HepG2 (cell line): ENCODE data around the gene ALDH3B1. TPM values are rescaled to one million over a fixed set of nuclear protein-coding genes. Genes with fewer than 3 reads are reported as not detected.

Experiments used
- ATAD3A ChIP-seq: sonication (generic); formaldehyde crosslinking; IDR thresholded peaks from 2 replicates; pipeline ENCODE4 v1.4.0; 2020; ENCODE audit warnings: missing genetic modification reagents
- BCLAF1 ChIP-seq: fragments of 450-650 bp; IDR thresholded peaks from 2 replicates; pipeline ENCODE4 v1.6.1; 2017; ENCODE audit warnings: mild to moderate bottlenecking
- CSRNP1 ChIP-seq: sonication (generic); formaldehyde crosslinking; IDR thresholded peaks from 2 replicates; pipeline ENCODE4 v1.8.1; 2023; ENCODE audit warnings: mild to moderate bottlenecking, missing genetic modification reagents
- JARID2 ChIP-seq: sonication (generic); formaldehyde crosslinking; IDR thresholded peaks from 2 replicates; pipeline ENCODE4 v1.8.1; 2023; ENCODE audit warnings: missing genetic modification reagents, inconsistent platforms; ENCODE audit not compliant: insufficient replicate concordance
- JDP2 ChIP-seq: sonication (generic); formaldehyde crosslinking; IDR thresholded peaks from 2 replicates; pipeline ENCODE4 v1.8.1; 2022; ENCODE audit warnings: missing genetic modification reagents, borderline replicate concordance
- KDM5B ChIP-seq: sonication (generic); formaldehyde crosslinking; IDR thresholded peaks from 2 replicates; pipeline ENCODE4 v1.4.0; 2020; ENCODE audit warnings: missing genetic modification reagents, mild to moderate bottlenecking, borderline replicate concordance
- KLF13 ChIP-seq: sonication (generic); formaldehyde crosslinking; IDR thresholded peaks from 2 replicates; pipeline ENCODE4 v1.4.0; 2020; ENCODE audit warnings: mild to moderate bottlenecking, missing genetic modification reagents
- KLF16 ChIP-seq, 2 experiments: sonication (generic) in 1 of 2; formaldehyde crosslinking in 1 of 2; IDR thresholded peaks; 2 replicates each; pipeline versions ENCODE4 v1.6.1 to v1.8.0; 2016 to 2023; ENCODE audit warnings: missing genetic modification reagents in 2 of 2, missing compliant biosample characterization in 1 of 2
- MED1 ChIP-seq: sonication (generic); formaldehyde crosslinking; IDR thresholded peaks from 2 replicates; pipeline ENCODE4 v1.4.0; 2020; ENCODE audit warnings: missing genetic modification reagents
- NBN ChIP-seq: fragments of 450-650 bp; conservative IDR thresholded peaks from 2 replicates; pipeline ENCODE4 v1.6.1; 2017
- TP53 ChIP-seq: sonication (generic); formaldehyde crosslinking; conservative IDR thresholded peaks from 2 replicates; pipeline ENCODE4 v1.4.0; 2020; ENCODE audit warnings: missing genetic modification reagents
- ZMYM4 ChIP-seq: sonication (generic); formaldehyde crosslinking; IDR thresholded peaks from 2 replicates; pipeline ENCODE4 v1.8.1; 2023; ENCODE audit warnings: mild to moderate bottlenecking, missing genetic modification reagents
- ZNF264 ChIP-seq: sonication (generic); formaldehyde crosslinking; IDR thresholded peaks from 2 replicates; pipeline ENCODE4 v1.4.0; 2020; ENCODE audit warnings: missing genetic modification reagents
- ZNF550 ChIP-seq: sonication (generic); formaldehyde crosslinking; IDR thresholded peaks from 2 replicates; pipeline ENCODE4 v1.4.0; 2020; ENCODE audit warnings: mild to moderate bottlenecking, missing genetic modification reagents, borderline replicate concordance
- ZNF841 ChIP-seq: sonication (generic); formaldehyde crosslinking; IDR thresholded peaks from 2 replicates; pipeline ENCODE4 v1.8.1; 2023; ENCODE audit warnings: missing genetic modification reagents, borderline replicate concordance
- polyA plus RNA-seq, 8 experiments: library from polyadenylated mRNA; depleted of rRNA in 3 of 8; stranded (reverse) in 7 of 8; unstranded in 1 of 8; fragments of >200 nt; fragmentation: Illumina TruSeq in 4 of 8; extraction: Trizol in 4 of 8; gene quantifications; 2 replicates each; pipeline versions ENCODE4 v1.2.1 to v1.2.3, GENCODE V29; 2011 to 2016; ENCODE audit warnings: low read depth in 4 of 8, missing spikeins in 1 of 8, mixed read lengths in 1 of 8; ENCODE audit not compliant: insufficient read depth in 1 of 8
- total RNA-seq, 5 experiments: library from RNA; depleted of rRNA; stranded (reverse); fragments of >200 nt; fragmentation: Illumina TruSeq; extraction: Trizol; gene quantifications; 2 replicates each; pipeline ENCODE4 v1.2.3, GENCODE V29; 2016; ENCODE audit warnings: low read depth in 1 of 5
- TF ChIP-seq, protein P1 (sequence below): sonication (generic); formaldehyde crosslinking; IDR thresholded peaks from 2 replicates; pipeline ENCODE4 v1.8.1; 2022; ENCODE audit warnings: low read depth, mild to moderate bottlenecking, missing genetic modification reagents
- TF ChIP-seq, protein P2 (sequence below), 2 experiments: sonication (generic) in 1 of 2; formaldehyde crosslinking in 1 of 2; IDR thresholded peaks; 2 replicates each; pipeline versions ENCODE4 v1.4.0 to v1.6.1; 2018 to 2020; ENCODE audit warnings: missing genetic modification reagents in 2 of 2, borderline replicate concordance in 1 of 2, low read depth in 1 of 2, mild to moderate bottlenecking in 1 of 2, missing biosample characterization in 1 of 2

ALDH3B1 gene
- total and polyA plus RNA-seq, 2 of the 13 experiments (the other 11 are each of a cell fraction or from before 2014, with no cell fraction given): 4.0 to 6.7 TPM

DNA sequence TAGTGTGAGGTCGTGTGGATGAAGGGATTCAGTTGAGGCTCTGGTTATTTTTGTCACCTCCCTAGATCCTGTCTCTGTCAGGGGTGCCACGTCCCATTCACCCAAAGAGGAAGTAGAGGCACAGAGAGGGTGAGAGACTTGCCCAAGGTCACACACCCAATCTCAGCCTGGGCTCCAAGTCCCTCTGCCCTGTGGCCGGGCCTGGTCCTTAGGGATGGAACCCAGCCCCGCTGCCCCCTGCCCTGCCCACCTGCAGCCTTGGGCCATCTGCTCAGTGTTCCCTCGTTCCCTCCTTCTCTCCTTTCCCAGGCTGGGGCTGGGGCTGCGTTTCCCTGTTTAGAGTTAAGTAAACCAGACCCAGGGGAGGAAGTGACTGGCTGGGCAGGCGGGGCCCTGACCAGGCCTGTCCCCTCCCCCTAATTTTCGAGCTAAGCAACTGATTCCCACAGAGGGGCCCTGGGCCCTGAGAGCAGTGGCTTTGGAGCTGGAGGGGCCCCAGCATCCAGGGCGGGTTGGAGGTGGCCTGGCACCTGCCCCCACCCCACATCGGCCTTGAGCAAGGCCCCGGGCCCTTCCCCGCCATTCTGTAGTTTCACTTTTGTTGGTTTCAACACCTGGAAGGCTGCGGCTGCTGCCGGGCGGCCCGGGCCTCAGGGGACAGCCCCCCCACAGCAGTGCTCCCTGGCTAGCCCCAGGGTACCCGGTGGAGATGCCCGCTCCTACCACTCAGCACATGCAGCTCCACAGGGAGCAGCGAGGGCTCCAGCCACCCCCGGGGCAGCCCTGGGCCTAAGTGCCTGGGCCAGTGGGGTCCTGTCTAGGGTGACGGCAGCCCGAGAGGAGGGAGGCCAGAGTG, 30.2 kb downstream of the ALDH3B1 start (continued):
- TF ChIP-seq ZMYM4 (CRISPR knock-in tag): 0 out of 2 replicates have a peak, but pooled peaks have one; percentile 42
- TF ChIP-seq ZNF841 (CRISPR knock-in tag): no peak
- TF ChIP-seq KLF13: no peak
- no peak for TF ChIP-seq BCLAF1
- TF ChIP-seq ZNF550 (CRISPR knock-in tag): no peak
- no peak for TF ChIP-seq TP53 (CRISPR knock-in tag)
- peak; percentile 38 for TF ChIP-seq MED1 (CRISPR knock-in tag)
- TF ChIP-seq ZNF264: 0 out of 2 replicates have a peak, but pooled peaks have one; percentile 40
- TF ChIP-seq KDM5B: no peak
- TF ChIP-seq ATAD3A (CRISPR knock-in tag): no peak
- TF ChIP-seq JDP2: no peak
- TF ChIP-seq, protein P1, sequence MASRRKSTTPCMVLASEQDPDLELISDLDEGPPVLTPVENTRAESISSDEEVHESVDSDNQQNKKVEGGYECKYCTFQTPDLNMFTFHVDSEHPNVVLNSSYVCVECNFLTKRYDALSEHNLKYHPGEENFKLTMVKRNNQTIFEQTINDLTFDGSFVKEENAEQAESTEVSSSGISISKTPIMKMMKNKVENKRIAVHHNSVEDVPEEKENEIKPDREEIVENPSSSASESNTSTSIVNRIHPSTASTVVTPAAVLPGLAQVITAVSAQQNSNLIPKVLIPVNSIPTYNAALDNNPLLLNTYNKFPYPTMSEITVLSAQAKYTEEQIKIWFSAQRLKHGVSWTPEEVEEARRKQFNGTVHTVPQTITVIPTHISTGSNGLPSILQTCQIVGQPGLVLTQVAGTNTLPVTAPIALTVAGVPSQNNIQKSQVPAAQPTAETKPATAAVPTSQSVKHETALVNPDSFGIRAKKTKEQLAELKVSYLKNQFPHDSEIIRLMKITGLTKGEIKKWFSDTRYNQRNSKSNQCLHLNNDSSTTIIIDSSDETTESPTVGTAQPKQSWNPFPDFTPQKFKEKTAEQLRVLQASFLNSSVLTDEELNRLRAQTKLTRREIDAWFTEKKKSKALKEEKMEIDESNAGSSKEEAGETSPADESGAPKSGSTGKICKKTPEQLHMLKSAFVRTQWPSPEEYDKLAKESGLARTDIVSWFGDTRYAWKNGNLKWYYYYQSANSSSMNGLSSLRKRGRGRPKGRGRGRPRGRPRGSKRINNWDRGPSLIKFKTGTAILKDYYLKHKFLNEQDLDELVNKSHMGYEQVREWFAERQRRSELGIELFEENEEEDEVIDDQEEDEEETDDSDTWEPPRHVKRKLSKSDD (CRISPR knock-in tag): no peak
- peak; percentile 19; the same call in 1 of the 2 replicates for TF ChIP-seq CSRNP1 (CRISPR knock-in tag)
- TF ChIP-seq KLF16 (CRISPR knock-in tag; IDR thresholded peaks at IDR 0.05): no peak
- TF ChIP-seq, protein P2, sequence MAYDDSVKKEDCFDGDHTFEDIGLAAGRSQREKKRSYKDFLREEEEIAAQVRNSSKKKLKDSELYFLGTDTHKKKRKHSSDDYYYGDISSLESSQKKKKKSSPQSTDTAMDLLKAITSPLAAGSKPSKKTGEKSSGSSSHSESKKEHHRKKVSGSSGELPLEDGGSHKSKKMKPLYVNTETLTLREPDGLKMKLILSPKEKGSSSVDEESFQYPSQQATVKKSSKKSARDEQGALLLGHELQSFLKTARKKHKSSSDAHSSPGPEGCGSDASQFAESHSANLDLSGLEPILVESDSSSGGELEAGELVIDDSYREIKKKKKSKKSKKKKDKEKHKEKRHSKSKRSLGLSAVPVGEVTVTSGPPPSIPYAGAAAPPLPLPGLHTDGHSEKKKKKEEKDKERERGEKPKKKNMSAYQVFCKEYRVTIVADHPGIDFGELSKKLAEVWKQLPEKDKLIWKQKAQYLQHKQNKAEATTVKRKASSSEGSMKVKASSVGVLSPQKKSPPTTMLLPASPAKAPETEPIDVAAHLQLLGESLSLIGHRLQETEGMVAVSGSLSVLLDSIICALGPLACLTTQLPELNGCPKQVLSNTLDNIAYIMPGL (CRISPR knock-in tag; IDR thresholded peaks at IDR 0.05; ENCODE audit: borderline replicate concordance in 1 of 2, low read depth in 1 of 2): 0 out of 4 replicates have a peak, but pooled peaks have one; percentile 6 to 54
- no peak for TF ChIP-seq NBN
- TF ChIP-seq JARID2 (CRISPR knock-in tag): no peak
